ENCODE data around the gene KCNAB2. TPM values are rescaled to one million over a fixed set of nuclear protein-coding genes. Genes with fewer than 3 reads are reported as not detected.

The KCNAB2 gene
- total RNA-seq, 1 donor from 2014 or later = 4.5 TPM

DNA sequence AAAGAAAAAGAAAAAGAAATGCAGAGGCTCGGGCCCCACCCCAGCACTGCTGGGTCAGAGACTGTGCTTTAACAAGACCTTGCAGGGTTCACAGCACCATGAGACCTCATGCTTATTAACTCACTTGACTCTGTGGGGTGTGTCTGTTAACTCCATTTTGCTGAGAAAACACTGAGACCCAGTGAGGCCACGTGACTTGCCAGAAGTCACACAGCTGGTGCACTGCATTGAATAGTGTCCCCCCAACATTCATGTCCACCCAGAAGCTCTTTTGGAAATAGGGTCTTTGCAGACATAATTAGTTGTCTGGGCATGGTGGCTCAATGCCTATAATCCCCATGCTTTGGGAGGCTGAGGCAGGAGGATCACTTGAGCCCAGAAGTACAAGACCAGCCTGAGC lies 94.7 kb downstream of the KCNAB2 start:
- FAIRE-seq (no peak), DNase-seq (ENCODE audit: low spot score in 2 of 2) (no peak)

GRCh38 chr1:6141592-6141991 lies 95.9 kb downstream of the KCNAB2 start:
- FAIRE-seq = no peak
- DNase-seq (ENCODE audit: low spot score in 2 of 2) = no peak

DNA sequence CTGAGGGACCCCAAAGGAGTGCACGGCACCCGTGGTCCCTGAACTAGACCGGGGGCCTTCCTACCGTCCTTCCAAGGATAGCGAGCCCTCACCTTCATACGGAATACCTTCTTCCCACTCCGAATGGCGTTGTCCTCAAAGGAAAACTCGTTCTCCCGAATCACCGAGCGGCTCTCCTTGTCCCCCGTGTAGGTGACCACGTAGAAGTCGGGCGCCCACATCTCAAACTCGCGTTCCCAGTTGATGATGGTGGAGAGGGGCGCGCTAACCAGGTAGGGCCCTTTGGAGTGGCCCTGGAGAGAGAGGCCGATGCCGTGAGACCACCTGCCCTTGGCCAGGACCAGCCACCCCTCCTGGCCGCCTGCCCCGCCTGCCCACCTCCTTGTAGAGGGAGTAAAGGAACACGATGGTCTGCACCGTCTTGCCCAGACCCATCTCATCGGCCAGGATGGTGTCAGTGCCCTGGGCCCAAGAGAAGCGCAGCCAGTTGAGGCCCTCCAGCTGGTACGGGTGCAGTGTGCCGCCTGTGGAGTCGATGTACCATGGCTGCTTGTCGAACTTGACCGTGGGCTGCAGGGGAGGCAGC lies 96.4 kb downstream of the KCNAB2 start:
- DNase-seq (ENCODE audit: low spot score in 2 of 2) (no peak), FAIRE-seq (no peak)

GRCh38 chr1:6142734-6143133 lies 97.0 kb downstream of the KCNAB2 start:
- FAIRE-seq (no peak), DNase-seq (ENCODE audit: low spot score in 2 of 2) (no peak)

DNA sequence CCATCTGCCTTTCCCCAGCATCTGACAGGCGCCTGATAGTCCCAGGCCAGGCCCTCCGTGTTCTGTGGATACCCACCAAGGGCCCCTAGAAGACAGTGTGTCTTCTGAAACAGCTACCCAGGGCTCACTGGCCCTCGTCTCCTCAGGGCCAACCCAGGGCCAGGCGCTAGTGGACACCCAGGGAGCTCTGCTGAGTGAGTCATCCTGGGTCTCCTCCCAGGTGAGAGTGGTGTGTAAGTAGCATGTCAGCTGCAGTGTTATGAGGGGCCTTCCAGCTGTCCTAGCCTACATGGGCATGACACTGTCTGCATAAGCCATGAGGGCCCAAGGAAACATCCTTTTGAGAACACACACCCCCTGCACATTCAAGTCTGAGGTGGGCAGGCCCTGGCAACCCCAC lies 97.7 kb downstream of the KCNAB2 start:
- DNase-seq (ENCODE audit: low spot score in 2 of 2) (no peak), FAIRE-seq (no peak)

DNA sequence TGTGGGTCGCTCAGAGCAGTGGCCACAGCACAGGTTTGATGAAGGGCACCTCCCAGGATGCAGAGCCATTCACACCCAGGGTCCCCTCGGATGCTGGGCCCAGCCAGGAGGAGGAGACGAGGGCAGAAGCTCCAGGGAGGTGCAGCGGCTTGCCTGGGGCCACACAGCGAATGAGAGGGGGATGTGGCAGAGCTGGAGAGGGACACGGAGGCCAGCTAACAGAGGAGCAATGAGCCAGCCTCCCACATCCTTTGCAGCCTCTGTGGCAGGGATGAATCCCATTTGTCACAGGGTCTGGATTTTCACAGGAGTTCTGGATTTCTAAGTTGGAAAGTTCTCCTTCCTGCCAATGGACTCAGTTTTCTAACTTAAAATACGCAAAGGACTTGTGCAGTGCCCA lies 98.5 kb downstream of the KCNAB2 start:
- FAIRE-seq = no peak
- DNase-seq (ENCODE audit: low spot score in 2 of 2) = no peak

GRCh38 chr1:6144647-6145395 lies 99.1 kb downstream of the KCNAB2 start:
- DNase-seq (ENCODE audit: low spot score in 2 of 2) (no peak), FAIRE-seq (no peak)

GRCh38 chr1:6145396-6145750 lies 99.7 kb downstream of the KCNAB2 start:
- no peak for DNase-seq (ENCODE audit: low spot score in 2 of 2)
- FAIRE-seq = no peak

- DNase-seq (ENCODE audit: low spot score in 2 of 2) (no peak), FAIRE-seq (no peak)
Observed at GRCh38 chr1:6145864-6146410, 100.2 kb downstream of the KCNAB2 start.

DNA sequence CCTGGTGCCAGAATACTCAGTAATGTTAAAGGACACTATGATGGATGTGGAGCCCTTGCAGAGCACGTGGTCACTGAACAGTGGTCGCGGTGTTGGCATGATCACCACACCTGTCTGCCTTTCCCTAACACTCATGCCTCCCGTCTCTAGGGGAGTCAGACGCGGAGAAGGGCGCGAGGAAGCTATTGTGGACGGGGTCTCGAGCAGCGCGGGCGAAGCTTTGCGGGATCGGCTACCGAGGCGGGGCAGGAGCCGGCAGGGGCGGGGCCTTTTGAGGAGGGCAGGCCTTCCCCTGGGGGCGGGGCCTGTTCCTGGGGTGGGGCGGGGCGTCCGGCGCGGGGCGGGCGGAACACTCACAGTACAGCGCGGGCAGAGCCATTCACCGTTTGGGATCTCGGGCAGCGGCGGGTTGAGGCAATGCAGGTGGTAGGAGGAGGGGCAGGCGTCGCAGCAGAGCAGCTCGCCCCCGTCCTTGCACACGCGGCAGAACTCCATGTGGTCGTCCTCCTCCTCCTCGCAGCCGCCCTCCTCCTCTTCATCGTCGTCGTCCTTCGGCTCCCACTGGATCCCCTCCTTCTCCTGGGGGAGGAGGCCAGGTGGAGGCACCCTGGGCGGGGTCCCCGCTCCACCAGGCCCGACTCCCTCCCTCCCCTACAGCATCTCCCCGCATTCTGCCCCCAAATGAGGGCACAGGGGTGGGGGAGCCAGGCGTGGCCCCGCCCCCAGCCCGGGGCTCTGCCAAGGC lies 103.0 kb downstream of the KCNAB2 start:
- FAIRE-seq = no peak
- peak in 1 of 2 donors; percentile 69 for DNase-seq (ENCODE audit: low spot score in 2 of 2)

- FAIRE-seq (no peak), DNase-seq (ENCODE audit: low spot score in 2 of 2) (no peak)
Observed at GRCh38 chr1:6149597-6149996, 103.9 kb downstream of the KCNAB2 start.

DNA sequence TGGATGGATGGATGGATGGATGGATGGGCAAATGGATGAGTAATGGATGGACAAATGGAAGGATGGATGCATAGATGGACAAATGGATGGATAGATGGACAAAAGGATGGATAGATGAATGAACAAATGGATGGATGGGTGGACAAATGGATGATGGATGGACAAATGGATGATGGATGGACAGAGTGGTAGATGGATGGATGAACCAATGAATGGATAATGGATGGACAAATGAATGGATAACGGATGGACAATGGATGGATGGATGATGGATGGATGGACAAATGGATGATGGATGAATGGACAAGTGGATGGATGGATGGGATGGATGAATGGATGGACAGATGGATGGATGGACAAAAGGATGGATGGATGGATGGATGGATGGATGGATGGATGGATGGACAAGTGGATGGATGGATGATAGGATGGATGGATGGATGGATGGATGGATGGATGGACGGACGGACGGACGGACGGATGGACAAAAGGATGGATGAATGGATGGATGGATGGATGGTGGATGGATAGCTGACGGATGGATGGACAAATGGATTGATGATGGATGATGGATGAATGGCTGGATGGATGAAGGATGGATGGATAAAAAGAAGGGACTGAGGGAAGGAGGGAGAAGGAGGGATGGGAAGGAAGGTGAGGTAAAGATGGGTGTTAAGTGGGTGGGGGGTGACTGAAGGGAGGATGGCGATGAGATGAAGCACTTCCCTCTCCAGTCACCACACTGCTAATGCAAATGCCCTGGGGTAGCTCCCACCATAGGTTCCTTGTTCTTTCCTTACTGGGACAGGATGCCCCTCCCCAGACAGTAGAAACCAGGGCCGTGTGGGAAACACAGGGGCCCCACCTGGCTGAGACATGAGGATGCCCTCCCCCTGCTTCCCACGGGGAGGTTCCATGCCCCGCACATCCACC lies 104.6 kb downstream of the KCNAB2 start:
- FAIRE-seq (no peak), DNase-seq (ENCODE audit: low spot score in 2 of 2) (no peak)

Other genes with a start within 250 kb of the KCNAB2 start
- 8.2 TPM for gene NPHP4, start 53.5 kb upstream of the KCNAB2 start, total RNA-seq
- gene CHD5, start 134.4 kb downstream of the KCNAB2 start, total RNA-seq = 31.4 TPM
- gene RPL22, start 153.7 kb downstream of the KCNAB2 start, total RNA-seq = 393 TPM
- gene RNF207, start 160.2 kb downstream of the KCNAB2 start, total RNA-seq = 4.5 TPM
- gene ICMT, start 190.1 kb downstream of the KCNAB2 start, total RNA-seq = 21.6 TPM
- not detected for gene HES3, start 198.3 kb downstream of the KCNAB2 start, total RNA-seq
- 22.0 TPM for gene GPR153, start 215.2 kb downstream of the KCNAB2 start, total RNA-seq

Measured in frontal cortex (tissue), 4 donors.